Measurements from ENCODE around the gene TNFSF15.

The TNFSF15 gene

GRCh38 chr9:114805670-114806525 lies at the start of gene TNFSF15:
TSS of gene TNFSF15 (minus strand) at chr9:114806039. CDS start at chr9:114806012, 27 bp downstream.
- TF ChIP-seq ZNF384 (IDR thresholded peaks at IDR 0.05) (no peak), NFRKB (IDR thresholded peaks at IDR 0.05) (no peak), PKNOX1 (IDR thresholded peaks at IDR 0.05) (no peak), FOXA1 (IDR thresholded peaks at IDR 0.05) (no peak), HDGF (IDR thresholded peaks at IDR 0.05; ENCODE audit: borderline replicate concordance) (no peak), SUZ12 (IDR thresholded peaks at IDR 0.05) (no peak), ELF4 (IDR thresholded peaks at IDR 0.05) (no peak), CTBP1 (IDR thresholded peaks at IDR 0.05; ENCODE audit: borderline replicate concordance) (no peak), LEF1 (IDR thresholded peaks at IDR 0.05; ENCODE audit: borderline replicate concordance) (no peak), FOXM1 (IDR thresholded peaks at IDR 0.05; ENCODE audit: borderline replicate concordance) (no peak), ARNT (IDR thresholded peaks at IDR 0.05) (no peak), L3MBTL2 (conservative IDR thresholded peaks at IDR 0.05) (no peak), TARDBP (IDR thresholded peaks at IDR 0.05) (no peak)
- no peak for DNase-seq (ENCODE audit: extremely low spot score)
- ChIA-PET CTCF (no interaction called here), POLR2A (no interaction called here)

- no peak for DNase-seq (ENCODE audit: extremely low spot score)
- POLR2A ChIA-PET: no interaction called here
- no peak for TF ChIP-seq SP1 (IDR thresholded peaks at IDR 0.05)
- TF ChIP-seq NFRKB (IDR thresholded peaks at IDR 0.05): no peak
- no peak for TF ChIP-seq FOXK2 (IDR thresholded peaks at IDR 0.05)
- TF ChIP-seq FOXA1 (IDR thresholded peaks at IDR 0.05): no peak
- TF ChIP-seq SUZ12 (IDR thresholded peaks at IDR 0.05): no peak
- TF ChIP-seq CTBP1 (IDR thresholded peaks at IDR 0.05; ENCODE audit: borderline replicate concordance): no peak
- TF ChIP-seq ARNT (IDR thresholded peaks at IDR 0.05): no peak
- TF ChIP-seq ZNF384 (IDR thresholded peaks at IDR 0.05): no peak
- no peak for TF ChIP-seq LEF1 (IDR thresholded peaks at IDR 0.05; ENCODE audit: borderline replicate concordance)
- no peak for TF ChIP-seq BHLHE40 (IDR thresholded peaks at IDR 0.05; ENCODE audit: borderline replicate concordance)
- no peak for TF ChIP-seq ELF4 (IDR thresholded peaks at IDR 0.05)
- no peak for TF ChIP-seq L3MBTL2 (conservative IDR thresholded peaks at IDR 0.05)
- TF ChIP-seq HDGF (IDR thresholded peaks at IDR 0.05; ENCODE audit: borderline replicate concordance): no peak
- no peak for TF ChIP-seq PKNOX1 (IDR thresholded peaks at IDR 0.05)
- TF ChIP-seq FOXM1 (IDR thresholded peaks at IDR 0.05; ENCODE audit: borderline replicate concordance): no peak
- no peak for TF ChIP-seq TARDBP (IDR thresholded peaks at IDR 0.05)
- CTCF ChIA-PET: no interaction called here
These were observed 49.6 kb upstream of the TNFSF15 start for GRCh38 chr9:114855488-114855887.

DNA sequence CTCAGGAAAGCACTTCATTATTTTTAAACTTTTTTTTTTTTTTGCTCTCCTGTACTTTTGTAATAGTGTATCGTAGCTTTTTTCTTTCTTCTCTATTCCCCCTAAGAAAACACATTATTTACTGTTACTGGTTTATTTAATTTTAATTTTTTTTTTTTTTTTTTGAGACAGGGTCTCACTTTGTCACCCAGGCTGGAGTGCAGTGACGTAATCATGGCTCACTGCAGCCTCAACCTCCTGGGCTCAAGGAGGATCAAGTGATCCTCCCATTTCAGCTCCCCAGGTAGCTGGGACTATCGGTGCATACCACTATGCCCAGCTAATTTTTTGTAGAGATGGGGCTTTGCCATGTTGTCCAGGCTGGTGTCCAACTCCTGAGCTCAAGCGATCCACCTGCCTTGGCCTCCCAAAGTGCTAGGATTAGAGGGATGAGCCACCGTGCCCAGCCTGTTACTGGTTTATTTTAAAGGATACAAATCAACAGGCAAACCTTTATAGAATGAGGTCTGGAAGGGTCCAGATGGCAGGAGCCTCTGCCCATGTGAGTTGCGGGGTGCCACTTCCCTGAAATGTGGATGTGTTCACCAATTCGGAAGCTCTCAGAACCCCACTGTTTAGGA lies 49.0 kb upstream of the TNFSF15 start:
- TF ChIP-seq ELF4 (IDR thresholded peaks at IDR 0.05): no peak
- no peak for TF ChIP-seq ARNT (IDR thresholded peaks at IDR 0.05)
- TF ChIP-seq L3MBTL2 (conservative IDR thresholded peaks at IDR 0.05): no peak
- TF ChIP-seq FOXA1 (IDR thresholded peaks at IDR 0.05): no peak
- TF ChIP-seq NFRKB (IDR thresholded peaks at IDR 0.05): no peak
- no peak for TF ChIP-seq LEF1 (IDR thresholded peaks at IDR 0.05; ENCODE audit: borderline replicate concordance)
- TF ChIP-seq PKNOX1 (IDR thresholded peaks at IDR 0.05): no peak
- TF ChIP-seq SUZ12 (IDR thresholded peaks at IDR 0.05): no peak
- DNase-seq (ENCODE audit: extremely low spot score): no peak
- ChIA-PET POLR2A (no interaction called here), CTCF (no interaction called here)

DNA sequence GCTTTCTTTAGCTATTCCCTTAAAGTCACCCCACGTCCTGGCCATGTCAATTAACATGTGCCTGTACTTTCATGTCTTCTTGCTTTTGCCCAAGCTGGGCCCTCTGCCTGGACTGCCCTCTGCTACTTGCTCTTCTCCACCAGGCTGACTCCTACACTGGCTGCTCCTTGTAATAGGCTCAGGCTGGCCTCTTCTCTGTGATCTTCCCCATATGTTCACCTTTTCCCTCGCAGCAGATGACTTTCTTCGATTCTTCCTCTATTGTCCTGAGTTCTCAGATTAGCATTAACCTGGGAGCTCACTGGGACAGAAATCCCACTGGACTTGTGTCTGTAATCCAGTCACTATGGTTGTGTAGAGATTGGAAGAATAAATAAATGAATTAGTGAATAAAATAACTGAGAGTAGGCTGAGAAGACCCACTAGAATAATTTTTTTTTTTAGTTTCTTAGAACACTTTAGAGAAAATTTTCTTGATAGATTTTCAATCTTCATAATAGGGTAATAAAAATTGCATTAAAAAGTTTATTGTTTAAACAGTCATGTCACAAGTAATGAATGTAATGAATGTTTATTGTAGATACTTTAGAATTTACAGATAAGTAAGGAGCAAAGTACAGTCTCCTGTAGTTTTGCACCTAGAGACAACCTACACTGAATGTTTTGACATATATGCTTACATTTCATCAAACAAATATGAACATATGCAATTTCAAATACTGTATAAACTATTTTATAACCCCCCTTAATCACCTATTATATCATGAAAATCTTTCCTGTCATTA lies 47.4 kb upstream of the TNFSF15 start:
- ChIA-PET CTCF (no interaction called here), POLR2A (no interaction called here)
- DNase-seq (ENCODE audit: extremely low spot score): no peak
- no peak for TF ChIP-seq FOXA1 (IDR thresholded peaks at IDR 0.05)
- no peak for TF ChIP-seq ZNF384 (IDR thresholded peaks at IDR 0.05)
- TF ChIP-seq FOXM1 (IDR thresholded peaks at IDR 0.05; ENCODE audit: borderline replicate concordance): no peak
- TF ChIP-seq SP1 (IDR thresholded peaks at IDR 0.05): no peak
- no peak for TF ChIP-seq L3MBTL2 (conservative IDR thresholded peaks at IDR 0.05)
- TF ChIP-seq PKNOX1 (IDR thresholded peaks at IDR 0.05): no peak
- TF ChIP-seq FOXK2 (IDR thresholded peaks at IDR 0.05): no peak
- TF ChIP-seq TARDBP (IDR thresholded peaks at IDR 0.05): no peak
- no peak for TF ChIP-seq LEF1 (IDR thresholded peaks at IDR 0.05; ENCODE audit: borderline replicate concordance)
- TF ChIP-seq ARNT (IDR thresholded peaks at IDR 0.05): no peak
- TF ChIP-seq NFRKB (IDR thresholded peaks at IDR 0.05): no peak
- TF ChIP-seq CTBP1 (IDR thresholded peaks at IDR 0.05; ENCODE audit: borderline replicate concordance): no peak
- TF ChIP-seq SUZ12 (IDR thresholded peaks at IDR 0.05): no peak
- no peak for TF ChIP-seq BHLHE40 (IDR thresholded peaks at IDR 0.05; ENCODE audit: borderline replicate concordance)
- TF ChIP-seq HDGF (IDR thresholded peaks at IDR 0.05; ENCODE audit: borderline replicate concordance): no peak
- no peak for TF ChIP-seq ELF4 (IDR thresholded peaks at IDR 0.05)
